ENCODE data around the gene PSMB2.

GRCh38 chr1:35558374-35559316, 82.7 kb downstream of the PSMB2 start:
- no peak for TF ChIP-seq SP1 (IDR thresholded peaks at IDR 0.05)
- TF ChIP-seq BHLHE40 (IDR thresholded peaks at IDR 0.05; ENCODE audit: borderline replicate concordance), result no peak
- no peak for TF ChIP-seq FOXA1 (IDR thresholded peaks at IDR 0.05)
- no peak for TF ChIP-seq SUZ12 (IDR thresholded peaks at IDR 0.05)
- TF ChIP-seq TARDBP (IDR thresholded peaks at IDR 0.05), result no peak
- no peak for TF ChIP-seq L3MBTL2 (conservative IDR thresholded peaks at IDR 0.05)
- no peak for TF ChIP-seq FOXM1 (IDR thresholded peaks at IDR 0.05; ENCODE audit: borderline replicate concordance)
- TF ChIP-seq ELF4 (IDR thresholded peaks at IDR 0.05), result no peak
- TF ChIP-seq HDGF (IDR thresholded peaks at IDR 0.05; ENCODE audit: borderline replicate concordance), result no peak
- no peak for TF ChIP-seq ARNT (IDR thresholded peaks at IDR 0.05)
- no peak for TF ChIP-seq LEF1 (IDR thresholded peaks at IDR 0.05; ENCODE audit: borderline replicate concordance)
- no peak for TF ChIP-seq CTBP1 (IDR thresholded peaks at IDR 0.05; ENCODE audit: borderline replicate concordance)
- TF ChIP-seq ZNF384 (IDR thresholded peaks at IDR 0.05), result no peak
- no peak for TF ChIP-seq FOXK2 (IDR thresholded peaks at IDR 0.05)

All from HEK293T (cell line).